Mesendoderm (in vitro differentiated cells): ENCODE data around the gene RAD18.

Source experiments
- DNase-seq: peaks from one replicate; pipeline ENCODE4 v3.0.0; 2013
- H2AK5ac ChIP-seq: 2 replicates; pipeline ENCODE4 v1.6.1; 2013; ENCODE audit warnings: low read length, inconsistent platforms
- H2BK120ac ChIP-seq: 2 replicates; pipeline ENCODE4 v1.6.1; 2013; ENCODE audit warnings: low read depth, mild to moderate bottlenecking, low read length, moderate library complexity, mixed read lengths
- H2BK15ac ChIP-seq: replicated peaks from 2 replicates; pipeline ENCODE4 v1.6.1; 2013; ENCODE audit warnings: low read depth, mild to moderate bottlenecking, moderate library complexity
- H2BK5ac ChIP-seq: 2 replicates; pipeline ENCODE4 v1.6.1; 2013; ENCODE audit warnings: low read length, inconsistent platforms
- H3K18ac ChIP-seq: 2 replicates; pipeline ENCODE4 v1.6.1; 2013; ENCODE audit warnings: mild to moderate bottlenecking, low read length, mixed read lengths
- H3K23ac ChIP-seq: one replicate; pipeline ENCODE4 v1.6.1; 2013; ENCODE audit warnings: low read length
- H3K27ac ChIP-seq: 2 replicates; pipeline ENCODE4 v1.5.1; 2013; ENCODE audit warnings: low read depth, mild to moderate bottlenecking, inconsistent platforms, low read length, moderate library complexity
- H3K27me3 ChIP-seq: 2 replicates; pipeline ENCODE4 v1.6.1; 2013; ENCODE audit warnings: low read length, control low read depth, mild to moderate bottlenecking, inconsistent platforms; ENCODE audit not compliant: insufficient read depth, poor library complexity
- H3K36me3 ChIP-seq: 2 replicates; pipeline ENCODE4 v1.6.1; 2013; ENCODE audit warnings: low read length, inconsistent platforms; ENCODE audit not compliant: control insufficient read depth, insufficient read depth
- H3K4ac ChIP-seq: one replicate; pipeline ENCODE4 v1.6.1; 2013; ENCODE audit warnings: low read depth, mild to moderate bottlenecking, low read length, moderate library complexity
- H3K4me1 ChIP-seq: 2 replicates; pipeline ENCODE4 v1.6.1; 2013; ENCODE audit warnings: low read depth, low read length, inconsistent platforms; ENCODE audit not compliant: control insufficient read depth
- H3K4me2 ChIP-seq: 2 replicates; pipeline ENCODE4 v1.6.1; 2013; ENCODE audit warnings: low read length
- H3K4me3 ChIP-seq: 2 replicates; pipeline ENCODE4 v1.5.1; 2013; ENCODE audit warnings: mild to moderate bottlenecking, low read length
- H3K56ac ChIP-seq: one replicate; pipeline ENCODE4 v1.6.1; 2013; ENCODE audit warnings: low read length
- H3K79me1 ChIP-seq: 2 replicates; pipeline ENCODE4 v1.6.1; 2013; ENCODE audit warnings: low read length, inconsistent platforms
- H3K79me2 ChIP-seq: 2 replicates; pipeline ENCODE4 v1.6.1; 2013; ENCODE audit warnings: mild to moderate bottlenecking, low read length; ENCODE audit not compliant: control insufficient read depth, insufficient read depth
- H3K9ac ChIP-seq: 2 replicates; pipeline ENCODE4 v1.6.1; 2013; ENCODE audit warnings: low read length, inconsistent platforms
- H4K5ac ChIP-seq: one replicate; pipeline ENCODE4 v1.6.1; 2013; ENCODE audit warnings: low read length
- H4K8ac ChIP-seq: one replicate; pipeline ENCODE4 v1.6.1; 2013; ENCODE audit warnings: low read depth, mild to moderate bottlenecking, control low read depth, low read length, moderate library complexity
- WGBS: extraction: QIAGEN DNeasy Blood & Tissue Kit; methylation state at CpG from one replicate; pipeline ENCODE4 v1.1.7; 2013; ENCODE audit warnings: low lambda C conversion rate, missing lambda C conversion rate; ENCODE audit not compliant: insufficient coverage; ENCODE audit errors: extremely low coverage; 5-methylcytosine and 5-hydroxymethylcytosine counted together

RAD18 gene

DNA sequence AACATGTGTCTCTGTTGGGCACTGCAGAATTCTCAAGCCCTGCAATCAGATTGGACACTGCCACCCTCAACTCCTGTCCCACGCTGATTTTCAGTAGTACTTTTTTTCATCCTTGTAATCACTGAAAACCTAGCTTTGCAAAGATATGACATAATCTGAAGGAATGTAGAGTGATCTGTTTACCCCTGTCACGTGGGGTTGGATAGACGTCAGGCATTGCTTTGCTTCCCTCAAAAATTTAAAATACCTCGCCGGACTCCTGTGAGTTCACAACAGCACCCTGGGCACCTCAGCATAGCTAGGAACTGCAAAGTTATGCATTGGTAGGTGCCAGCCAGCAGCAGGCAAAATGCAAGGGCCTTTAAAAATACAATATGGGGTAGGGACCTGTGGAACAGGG, 122.7 kb downstream of the RAD18 start:
- no peaks in the 10 kb centered on the region for H3K36me3 ChIP-seq
- H2AK5ac ChIP-seq = no peak overlapping the region
- no peak overlapping the region for H3K9ac ChIP-seq
- H2BK15ac ChIP-seq = no peak overlapping the region
- H3K79me1 ChIP-seq = no peaks in the 10 kb centered on the region
- H2BK5ac ChIP-seq = no peak overlapping the region
- no peaks in the 10 kb centered on the region for H3K4me1 ChIP-seq
- no peak overlapping the region for H3K4me3 ChIP-seq
- H3K79me2 ChIP-seq = no peaks in the 10 kb centered on the region
- H3K27me3 ChIP-seq = no peaks in the 10 kb centered on the region
- no peak overlapping the region for H3K56ac ChIP-seq
- H3K4ac ChIP-seq = no peak overlapping the region
- DNase-seq = no peak
- no peak overlapping the region for H3K23ac ChIP-seq
- no peak overlapping the region for H4K8ac ChIP-seq
- no peak overlapping the region for H4K5ac ChIP-seq
- no CpG with 5 or more reads among the region's 5 CpGs for WGBS
- no peak overlapping the region for H3K27ac ChIP-seq
- H2BK120ac ChIP-seq = no peak overlapping the region
- no peak overlapping the region for H3K4me2 ChIP-seq
- no peak overlapping the region for H3K18ac ChIP-seq

DNA sequence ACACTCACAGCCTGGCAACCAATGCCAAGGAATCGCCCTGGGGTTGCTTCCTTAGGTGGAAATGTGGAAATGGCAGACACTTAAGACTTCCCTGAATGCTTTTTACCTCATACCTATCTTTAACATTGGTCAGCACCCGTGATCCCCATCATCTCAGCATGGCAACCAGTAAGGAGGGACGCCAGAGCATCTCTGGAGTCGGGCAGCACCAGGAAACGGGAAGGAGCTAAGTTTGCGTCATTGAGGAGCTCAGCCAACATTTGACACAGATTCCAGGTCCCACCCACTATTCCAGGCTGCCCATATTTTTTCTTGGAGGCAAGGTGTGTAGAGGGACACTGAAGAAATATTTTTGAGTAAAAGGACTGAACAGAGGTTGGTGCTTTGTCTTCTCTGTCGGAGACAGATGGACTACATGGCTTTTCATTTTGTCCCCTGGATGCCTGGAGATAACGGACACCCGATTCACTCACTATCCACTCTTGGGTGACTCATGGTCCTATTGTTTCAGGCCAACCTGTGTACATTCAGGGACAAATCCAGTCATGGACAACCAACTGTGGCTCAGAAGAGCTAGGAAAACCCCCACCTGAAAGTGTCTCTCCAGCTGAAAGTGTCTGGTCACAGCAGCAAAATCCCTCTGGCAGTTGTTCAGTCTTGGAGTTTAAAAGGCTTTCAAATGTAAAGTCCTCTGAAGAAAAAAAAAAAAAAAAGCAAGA, 123.5 kb downstream of the RAD18 start:
- no peak overlapping the region for H3K4ac ChIP-seq
- H2AK5ac ChIP-seq = no peak overlapping the region
- H4K5ac ChIP-seq = no peak overlapping the region
- H3K4me3 ChIP-seq = no peak overlapping the region
- H2BK5ac ChIP-seq = no peak overlapping the region
- no peak overlapping the region for H2BK15ac ChIP-seq
- H3K18ac ChIP-seq = no peak overlapping the region
- no peaks in the 10 kb centered on the region for H3K79me1 ChIP-seq
- H3K9ac ChIP-seq = no peak overlapping the region
- no peak overlapping the region for H3K4me2 ChIP-seq
- no peaks in the 10 kb centered on the region for H3K27me3 ChIP-seq
- H3K4me1 ChIP-seq = no peaks in the 10 kb centered on the region
- WGBS = no CpG with 5 or more reads among the region's 9 CpGs
- DNase-seq = no peak
- H3K79me2 ChIP-seq = no peaks in the 10 kb centered on the region
- H3K23ac ChIP-seq = no peak overlapping the region
- no peak overlapping the region for H2BK120ac ChIP-seq
- no peak overlapping the region for H3K56ac ChIP-seq
- no peak overlapping the region for H4K8ac ChIP-seq
- H3K36me3 ChIP-seq = no peaks in the 10 kb centered on the region
- H3K27ac ChIP-seq = no peak overlapping the region

DNA sequence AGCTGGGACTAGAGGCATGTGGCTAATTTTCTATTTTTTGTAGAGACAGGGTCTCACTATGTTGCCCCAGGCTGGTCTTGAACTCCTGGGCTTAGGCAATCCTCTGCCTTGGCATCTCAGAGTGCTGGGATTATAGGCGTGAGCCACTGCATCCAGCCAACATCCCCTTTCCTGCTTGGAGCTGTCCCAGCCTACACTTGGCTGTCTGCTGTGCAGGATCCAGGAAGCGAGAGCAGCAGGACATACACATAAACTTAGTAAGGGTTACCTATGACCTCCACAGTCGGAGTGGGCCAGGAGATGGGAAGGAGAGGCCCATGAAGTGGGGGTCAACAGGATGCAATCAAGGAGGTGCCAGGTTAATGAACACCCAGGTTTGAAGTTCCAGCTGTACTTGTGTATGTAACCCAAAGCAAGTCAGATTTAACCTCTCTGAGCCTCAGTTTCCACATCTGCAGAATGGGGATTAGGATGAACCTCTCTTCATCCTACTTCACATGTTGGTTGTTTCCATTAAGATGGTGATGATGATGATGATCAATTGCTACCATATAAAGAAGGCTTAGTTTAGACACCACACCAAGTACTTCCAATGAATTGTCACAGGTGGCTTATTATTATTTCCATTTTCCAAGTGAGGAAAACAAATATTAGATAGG, 124.4 kb downstream of the RAD18 start:
- Histone ChIP-seq H3K18ac (no peak overlapping the region), H3K27ac (no peak overlapping the region), H3K27me3 (no peaks in the 10 kb centered on the region), H3K9ac (no peak overlapping the region), H3K79me2 (no peaks in the 10 kb centered on the region), H3K4me1 (no peaks in the 10 kb centered on the region), H3K4ac (no peak overlapping the region), H3K4me2 (no peak overlapping the region), H2BK15ac (no peak overlapping the region), H2BK120ac (no peak overlapping the region), H2AK5ac (no peak overlapping the region), H3K79me1 (no peaks in the 10 kb centered on the region), H3K4me3 (no peak overlapping the region), H4K5ac (no peak overlapping the region), H3K56ac (no peak overlapping the region), H3K23ac (no peak overlapping the region), H3K36me3 (no peaks in the 10 kb centered on the region), H4K8ac (no peak overlapping the region), H2BK5ac (no peak overlapping the region)
- no peak for DNase-seq
- WGBS = no CpG with 5 or more reads among the region's 3 CpGs

DNA sequence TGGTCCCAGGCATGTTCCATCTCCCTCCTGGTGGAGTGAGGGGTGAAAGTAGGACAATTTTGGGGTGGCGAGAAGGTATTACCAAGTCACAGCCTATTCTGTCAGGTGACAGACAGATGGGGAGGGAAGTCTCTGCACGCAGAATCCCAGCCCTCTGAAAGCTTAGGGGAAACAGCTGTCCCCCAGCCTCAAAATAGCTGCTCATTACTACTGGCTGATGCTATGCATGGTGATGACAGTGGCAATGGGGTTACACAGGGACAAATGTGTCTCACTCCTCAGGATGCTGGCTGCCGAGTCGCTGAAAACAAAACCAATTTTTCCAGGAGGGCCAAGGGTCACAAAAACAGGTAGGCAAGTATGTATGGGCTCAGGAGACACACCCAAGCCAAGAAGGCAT, 125.0 kb downstream of the RAD18 start:
- Histone ChIP-seq H3K56ac (no peak overlapping the region), H2BK15ac (no peak overlapping the region), H2BK120ac (no peak overlapping the region), H3K4me2 (no peak overlapping the region), H4K8ac (no peak overlapping the region), H3K79me1 (no peaks in the 10 kb centered on the region), H3K79me2 (no peaks in the 10 kb centered on the region), H3K36me3 (no peaks in the 10 kb centered on the region), H3K27ac (no peak overlapping the region), H3K27me3 (no peaks in the 10 kb centered on the region), H4K5ac (no peak overlapping the region), H2BK5ac (no peak overlapping the region), H3K9ac (no peak overlapping the region), H3K18ac (no peak overlapping the region), H3K4me1 (no peaks in the 10 kb centered on the region), H2AK5ac (no peak overlapping the region), H3K4ac (no peak overlapping the region), H3K23ac (no peak overlapping the region), H3K4me3 (no peak overlapping the region)
- WGBS = no CpG with 5 or more reads among the region's 4 CpGs
- DNase-seq = no peak

DNA sequence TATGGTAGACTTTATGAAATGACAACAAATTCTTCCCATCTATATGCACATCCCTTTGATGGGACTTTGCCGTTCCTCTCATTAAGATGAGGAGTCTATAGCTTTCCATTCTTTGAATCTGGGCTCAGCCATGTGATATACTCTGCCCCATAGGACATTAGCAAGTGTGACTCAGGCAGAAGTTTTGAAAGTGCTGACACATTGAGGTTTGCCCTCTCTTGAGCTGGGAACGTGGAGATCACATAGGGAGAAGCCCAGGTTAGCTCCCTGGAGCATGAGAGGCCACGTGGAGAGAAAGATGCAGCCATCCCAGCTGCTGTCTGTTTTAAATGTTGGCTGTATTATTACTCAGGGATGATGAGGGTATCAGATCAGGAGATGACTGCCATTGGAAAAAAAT, 126.1 kb downstream of the RAD18 start:
- H2BK120ac ChIP-seq = no peak overlapping the region
- H3K27ac ChIP-seq = no peak overlapping the region
- H3K4me1 ChIP-seq = no peaks in the 10 kb centered on the region
- H3K36me3 ChIP-seq = no peaks in the 10 kb centered on the region
- no peaks in the 10 kb centered on the region for H3K27me3 ChIP-seq
- no peak overlapping the region for H3K18ac ChIP-seq
- H3K4me2 ChIP-seq = no peak overlapping the region
- H4K5ac ChIP-seq = no peak overlapping the region
- no peak overlapping the region for H3K56ac ChIP-seq
- H3K4ac ChIP-seq = no peak overlapping the region
- no peak overlapping the region for H3K23ac ChIP-seq
- H2BK15ac ChIP-seq = no peak overlapping the region
- no peak overlapping the region for H4K8ac ChIP-seq
- no peak overlapping the region for H2BK5ac ChIP-seq
- no CpG with 5 or more reads among the region's 3 CpGs for WGBS
- no peak overlapping the region for H3K9ac ChIP-seq
- no peaks in the 10 kb centered on the region for H3K79me2 ChIP-seq
- H3K4me3 ChIP-seq = no peak overlapping the region
- H3K79me1 ChIP-seq = no peaks in the 10 kb centered on the region
- H2AK5ac ChIP-seq = no peak overlapping the region
- DNase-seq = no peak

DNA sequence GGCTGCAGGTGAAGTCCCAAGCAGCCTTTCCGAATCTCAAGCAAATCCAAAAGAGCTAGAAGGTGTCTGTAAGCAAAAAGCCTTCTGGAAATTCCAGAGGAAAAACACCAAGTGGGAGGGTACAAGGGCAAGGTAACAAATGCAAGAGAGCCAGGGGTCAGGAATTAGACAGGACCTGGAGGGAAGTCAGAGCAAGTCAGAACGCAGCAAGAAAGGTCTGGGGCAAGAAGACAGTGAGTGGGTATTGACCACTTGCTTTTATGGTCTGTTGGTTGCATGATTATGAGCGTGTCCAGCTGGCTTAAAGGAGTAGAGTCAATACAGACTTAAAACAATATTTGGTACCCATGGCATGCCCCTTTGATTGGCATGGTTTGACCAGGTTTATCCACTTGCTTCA, 127.2 kb downstream of the RAD18 start:
- WGBS = no CpG with 5 or more reads among the region's 3 CpGs
- no peak overlapping the region for H3K9ac ChIP-seq

More for the DNA sequence above, 127.2 kb downstream of the RAD18 start:
- no peak overlapping the region for H2BK120ac ChIP-seq
- no peak overlapping the region for H2AK5ac ChIP-seq
- no peak overlapping the region for H4K5ac ChIP-seq
- H3K4me2 ChIP-seq = no peak overlapping the region
- no peaks in the 10 kb centered on the region for H3K36me3 ChIP-seq
- H3K27me3 ChIP-seq = no peaks in the 10 kb centered on the region
- no peaks in the 10 kb centered on the region for H3K4me1 ChIP-seq
- H2BK5ac ChIP-seq = no peak overlapping the region
- no peak overlapping the region for H3K23ac ChIP-seq
- no peak overlapping the region for H3K27ac ChIP-seq
- no peaks in the 10 kb centered on the region for H3K79me2 ChIP-seq
- no peak overlapping the region for H3K56ac ChIP-seq
- H3K4ac ChIP-seq = no peak overlapping the region
- H3K79me1 ChIP-seq = no peaks in the 10 kb centered on the region
- H2BK15ac ChIP-seq = no peak overlapping the region
- DNase-seq = no peak
- H4K8ac ChIP-seq = no peak overlapping the region
- H3K18ac ChIP-seq = no peak overlapping the region
- H3K4me3 ChIP-seq = no peak overlapping the region
